Measurements from ENCODE around the gene NFKBIL1.

DNA sequence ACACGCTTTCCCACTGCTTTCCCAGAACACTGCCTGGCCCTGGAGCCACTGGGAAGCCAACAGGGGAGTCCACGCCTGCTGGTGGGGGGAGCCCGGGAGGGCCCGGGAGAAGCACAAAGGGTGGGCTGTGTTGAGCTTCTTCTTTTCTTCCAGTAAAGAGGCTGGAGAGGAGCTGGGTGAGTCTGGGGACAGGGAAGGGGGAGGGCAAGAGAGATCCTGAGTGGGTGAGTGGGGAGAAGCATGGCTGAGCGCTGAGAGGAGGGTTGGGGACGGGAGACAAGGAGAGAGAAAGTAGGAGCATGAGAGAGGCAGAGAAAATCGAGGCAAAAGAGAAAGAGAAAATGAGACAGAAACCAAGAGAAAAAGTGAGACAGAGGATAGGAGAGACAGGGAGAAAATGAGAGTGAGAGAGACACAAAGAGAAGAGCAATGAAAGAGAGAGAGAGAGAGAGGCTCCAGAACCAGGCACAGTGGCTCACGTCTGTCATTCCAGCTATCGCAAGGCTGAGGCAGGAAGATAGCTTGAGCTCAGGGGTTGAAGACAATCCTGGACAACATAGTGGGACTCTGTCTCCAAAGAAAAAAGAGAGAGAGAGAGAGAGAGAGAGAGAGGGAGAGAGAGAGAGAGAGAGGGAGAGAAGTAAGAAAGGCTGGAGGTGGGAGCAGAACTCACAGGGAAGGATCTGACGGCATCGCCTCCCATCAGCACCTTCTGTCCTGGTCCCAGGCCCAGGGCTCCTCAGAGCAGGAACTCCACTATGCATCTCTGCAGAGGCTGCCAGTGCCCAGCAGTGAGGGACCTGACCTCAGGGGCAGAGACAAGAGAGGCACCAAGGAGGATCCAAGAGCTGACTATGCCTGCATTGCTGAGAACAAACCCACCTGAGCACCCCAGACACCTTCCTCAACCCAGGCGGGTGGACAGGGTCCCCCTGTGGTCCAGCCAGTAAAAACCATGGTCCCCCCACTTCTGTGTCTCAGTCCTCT lies 40.7 kb downstream of the NFKBIL1 start:
- TF ChIP-seq, protein P1, sequence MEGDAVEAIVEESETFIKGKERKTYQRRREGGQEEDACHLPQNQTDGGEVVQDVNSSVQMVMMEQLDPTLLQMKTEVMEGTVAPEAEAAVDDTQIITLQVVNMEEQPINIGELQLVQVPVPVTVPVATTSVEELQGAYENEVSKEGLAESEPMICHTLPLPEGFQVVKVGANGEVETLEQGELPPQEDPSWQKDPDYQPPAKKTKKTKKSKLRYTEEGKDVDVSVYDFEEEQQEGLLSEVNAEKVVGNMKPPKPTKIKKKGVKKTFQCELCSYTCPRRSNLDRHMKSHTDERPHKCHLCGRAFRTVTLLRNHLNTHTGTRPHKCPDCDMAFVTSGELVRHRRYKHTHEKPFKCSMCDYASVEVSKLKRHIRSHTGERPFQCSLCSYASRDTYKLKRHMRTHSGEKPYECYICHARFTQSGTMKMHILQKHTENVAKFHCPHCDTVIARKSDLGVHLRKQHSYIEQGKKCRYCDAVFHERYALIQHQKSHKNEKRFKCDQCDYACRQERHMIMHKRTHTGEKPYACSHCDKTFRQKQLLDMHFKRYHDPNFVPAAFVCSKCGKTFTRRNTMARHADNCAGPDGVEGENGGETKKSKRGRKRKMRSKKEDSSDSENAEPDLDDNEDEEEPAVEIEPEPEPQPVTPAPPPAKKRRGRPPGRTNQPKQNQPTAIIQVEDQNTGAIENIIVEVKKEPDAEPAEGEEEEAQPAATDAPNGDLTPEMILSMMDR (IDR thresholded peaks at IDR 0.05): no peak
- no peak for TF ChIP-seq POLR2A (IDR thresholded peaks at IDR 0.05)

Measured in testis (tissue), 2 donors.